WERI-Rb-1 (cell line): ENCODE data around the gene BACH2.

ENCODE experiments used
- DNase-seq: peaks from one replicate; pipeline ENCODE4 v3.0.0-alpha.2; 2020
- H3K27ac ChIP-seq: fragments of 250-450 bp; sonication (Bioruptor Pico); 2 replicates; pipeline ENCODE4 v1.5.1; 2020; ENCODE audit warnings: mild to moderate bottlenecking, moderate library complexity
- H3K27me3 ChIP-seq: fragments of 250-450 bp; sonication (Bioruptor Pico); 2 replicates; pipeline ENCODE4 v1.5.1; 2021; ENCODE audit warnings: mild to moderate bottlenecking, low read depth, moderate library complexity; ENCODE audit not compliant: insufficient read depth, severe bottlenecking
- H3K36me3 ChIP-seq: fragments of 250-450 bp; sonication (Bioruptor Pico); 2 replicates; pipeline ENCODE4 v1.5.1; 2020; ENCODE audit warnings: mild to moderate bottlenecking, moderate library complexity
- H3K4me3 ChIP-seq: 2 replicates; pipeline ENCODE4 v1.5.1; 2011; ENCODE audit warnings: low read depth, mild to moderate bottlenecking, control low read depth, low read length
- H3K9me3 ChIP-seq: fragments of 250-450 bp; sonication (Bioruptor Pico); 2 replicates; pipeline ENCODE4 v1.5.1; 2021; ENCODE audit warnings: mild to moderate bottlenecking, moderate library complexity; ENCODE audit not compliant: severe bottlenecking
- TF ChIP-seq, protein P1 (sequence below): IDR thresholded peaks from 2 replicates; pipeline ENCODE4 v1.5.1; 2011; ENCODE audit warnings: low read depth, mild to moderate bottlenecking, control low read depth, inconsistent platforms, low read length

The BACH2 gene

DNA sequence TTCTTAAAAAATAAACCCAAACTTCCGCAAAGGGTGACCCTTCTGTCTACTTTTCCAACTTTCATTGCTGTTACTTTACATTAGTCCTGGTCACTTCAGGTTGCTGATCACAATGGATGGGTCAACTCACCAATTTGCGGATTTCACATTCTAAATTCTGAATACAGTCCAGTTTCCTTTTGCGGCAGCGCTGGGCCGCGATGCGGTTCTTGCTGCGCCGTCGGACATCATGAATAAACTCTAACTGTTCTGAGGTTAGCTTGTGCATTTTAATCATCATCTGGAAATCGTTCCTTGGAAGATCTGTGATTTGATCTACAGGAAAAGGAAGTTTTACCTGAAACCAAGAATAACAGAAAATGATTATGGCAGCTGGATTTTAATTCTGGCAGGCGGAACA, 358.6 kb downstream of the BACH2 start:
- Histone ChIP-seq H3K4me3 (no peak overlapping the region), H3K36me3 (no peaks in the 10 kb centered on the region; the same call in 1 of the 2 replicates), H3K9me3 (no peaks in the 10 kb centered on the region), H3K27ac (no peak overlapping the region), H3K27me3 (no peaks in the 10 kb centered on the region)
- TF ChIP-seq, protein P1, sequence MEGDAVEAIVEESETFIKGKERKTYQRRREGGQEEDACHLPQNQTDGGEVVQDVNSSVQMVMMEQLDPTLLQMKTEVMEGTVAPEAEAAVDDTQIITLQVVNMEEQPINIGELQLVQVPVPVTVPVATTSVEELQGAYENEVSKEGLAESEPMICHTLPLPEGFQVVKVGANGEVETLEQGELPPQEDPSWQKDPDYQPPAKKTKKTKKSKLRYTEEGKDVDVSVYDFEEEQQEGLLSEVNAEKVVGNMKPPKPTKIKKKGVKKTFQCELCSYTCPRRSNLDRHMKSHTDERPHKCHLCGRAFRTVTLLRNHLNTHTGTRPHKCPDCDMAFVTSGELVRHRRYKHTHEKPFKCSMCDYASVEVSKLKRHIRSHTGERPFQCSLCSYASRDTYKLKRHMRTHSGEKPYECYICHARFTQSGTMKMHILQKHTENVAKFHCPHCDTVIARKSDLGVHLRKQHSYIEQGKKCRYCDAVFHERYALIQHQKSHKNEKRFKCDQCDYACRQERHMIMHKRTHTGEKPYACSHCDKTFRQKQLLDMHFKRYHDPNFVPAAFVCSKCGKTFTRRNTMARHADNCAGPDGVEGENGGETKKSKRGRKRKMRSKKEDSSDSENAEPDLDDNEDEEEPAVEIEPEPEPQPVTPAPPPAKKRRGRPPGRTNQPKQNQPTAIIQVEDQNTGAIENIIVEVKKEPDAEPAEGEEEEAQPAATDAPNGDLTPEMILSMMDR, result no peak
- no peak for DNase-seq

- H3K9me3 ChIP-seq, result peaks cover 3% of the 10 kb centered on the region
- TF ChIP-seq, protein P1, result no peak
- H3K36me3 ChIP-seq, result no peaks in the 10 kb centered on the region; the same call in 1 of the 2 replicates
- H3K27ac ChIP-seq, result no peak overlapping the region
- H3K4me3 ChIP-seq, result no peak overlapping the region
- no peak for DNase-seq
- no peaks in the 10 kb centered on the region for H3K27me3 ChIP-seq
Measured at GRCh38 chr6:89936177-89936576, 360.5 kb downstream of the BACH2 start.

GRCh38 chr6:89934685-89935366, 361.8 kb downstream of the BACH2 start:
- Histone ChIP-seq H3K36me3 (no peaks in the 10 kb centered on the region; the same call in 1 of the 2 replicates), H3K27ac (no peak overlapping the region), H3K9me3 (peaks cover 3% of the 10 kb centered on the region), H3K4me3 (no peak overlapping the region), H3K27me3 (no peaks in the 10 kb centered on the region)
- DNase-seq, result no peak
- TF ChIP-seq, protein P1, result no peak

DNA sequence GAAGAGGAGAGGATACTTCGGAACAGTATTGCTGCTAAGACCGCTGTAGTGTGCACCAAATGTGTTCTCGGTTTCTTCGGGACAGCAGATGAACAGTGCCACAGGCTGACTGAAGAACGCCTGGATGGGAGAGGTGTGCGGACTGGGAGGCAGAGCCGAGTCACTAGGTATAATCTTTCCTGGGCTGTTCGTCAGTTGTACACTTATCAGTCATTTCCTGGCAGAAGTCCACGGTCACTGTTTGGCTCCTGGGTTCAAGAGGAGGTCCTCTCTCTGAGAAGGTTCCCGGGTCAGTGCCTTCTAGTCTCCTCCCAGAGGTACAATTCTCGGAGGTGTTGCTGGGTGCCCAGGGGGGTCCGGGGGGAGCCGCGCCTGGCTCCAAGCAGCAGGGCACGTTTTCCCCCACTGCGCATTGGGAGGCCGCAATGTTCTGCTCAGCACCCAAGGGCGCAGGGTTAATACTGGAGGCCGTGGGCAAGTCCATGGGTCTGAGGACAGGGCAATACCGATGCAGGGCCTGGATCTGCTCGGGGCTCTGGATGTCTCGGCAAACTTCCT, 364.3 kb downstream of the BACH2 start:
- Histone ChIP-seq H3K36me3 (no peaks in the 10 kb centered on the region; the same call in 1 of the 2 replicates), H3K27me3 (no peaks in the 10 kb centered on the region), H3K4me3 (no peak overlapping the region), H3K27ac (no peak overlapping the region), H3K9me3 (peaks cover 3% of the 10 kb centered on the region)
- TF ChIP-seq, protein P1, result no peak
- no peak for DNase-seq

DNA sequence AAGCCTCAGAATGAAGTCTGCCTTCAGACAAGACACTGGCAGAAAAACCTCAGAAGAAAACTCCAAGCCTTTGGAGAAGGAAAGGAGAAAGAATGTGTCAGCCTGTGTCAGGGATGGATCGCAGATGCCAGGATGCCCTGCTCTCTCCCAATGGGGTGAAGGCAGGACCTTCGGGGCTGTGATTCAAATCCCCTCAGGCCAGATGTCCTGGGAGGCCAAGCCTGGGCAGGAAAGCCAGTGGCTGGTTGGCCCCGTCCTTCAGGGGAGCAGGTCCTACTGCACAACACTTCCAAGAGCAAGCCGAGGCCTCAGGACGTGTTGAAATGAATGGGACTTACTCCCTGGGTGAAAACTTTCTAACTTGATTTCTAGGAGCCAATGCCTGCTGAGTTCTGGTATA, 365.9 kb downstream of the BACH2 start:
- Histone ChIP-seq H3K4me3 (no peak overlapping the region), H3K9me3 (peaks cover 3% of the 10 kb centered on the region), H3K27ac (no peak overlapping the region), H3K27me3 (no peaks in the 10 kb centered on the region), H3K36me3 (no peaks in the 10 kb centered on the region; the same call in 1 of the 2 replicates)
- TF ChIP-seq, protein P1, result no peak
- no peak for DNase-seq
